GM23338 (cell line): ENCODE results near the gene CDKAL1.

Experiments
- CREB1 ChIP-seq: fragments of 250-450 bp; sonication (Bioruptor Pico); IDR thresholded peaks from 2 replicates; pipeline ENCODE4 v1.5.0; 2020; ENCODE audit warnings: low read depth, mild to moderate bottlenecking, moderate library complexity
- CTCF ChIP-seq, 2 experiments: fragments of 200-600 bp in 1 of 2; sonication (generic) in 1 of 2; conservative IDR thresholded peaks; 2 replicates each; pipeline versions ENCODE4 v1.5.1 to v1.6.1; 2016 to 2017; ENCODE audit warnings: antibody characterized with exemption in 2 of 2, low read depth in 2 of 2, mild to moderate bottlenecking in 2 of 2, moderate library complexity in 1 of 2
- EZH2 ChIP-seq: fragments of 200-600 bp; sonication (generic); IDR thresholded peaks from one replicate; pipeline ENCODE4 v1.8.0; 2017; ENCODE audit warnings: antibody characterized with exemption, mild to moderate bottlenecking, low read depth; ENCODE audit not compliant: unreplicated experiment
- EZH2phosphoT487 ChIP-seq: fragments of 200-600 bp; sonication (generic); IDR thresholded peaks from one replicate; pipeline ENCODE4 v1.8.1; 2018; ENCODE audit warnings: antibody characterized with exemption; ENCODE audit not compliant: unreplicated experiment
- JUNB ChIP-seq: IDR thresholded peaks from one replicate; pipeline ENCODE4 v1.6.1; 2016; ENCODE audit warnings: antibody characterized with exemption; ENCODE audit not compliant: unreplicated experiment
- POLR2AphosphoS5 ChIP-seq: IDR thresholded peaks from 2 replicates; pipeline ENCODE4 v1.6.1; 2016; ENCODE audit warnings: antibody characterized with exemption, low read depth
- REST ChIP-seq: IDR thresholded peaks from one replicate; pipeline ENCODE4 v1.6.1; 2018; ENCODE audit warnings: antibody characterized with exemption; ENCODE audit not compliant: unreplicated experiment
- ZNF114 ChIP-seq: fragments of 250-450 bp; sonication (Bioruptor Pico); IDR thresholded peaks from 2 replicates; pipeline ENCODE4 v1.5.0; 2020; ENCODE audit warnings: mild to moderate bottlenecking, moderate library complexity

- TF ChIP-seq CTCF (conservative IDR thresholded peaks at IDR 0.05; ENCODE audit: low read depth in 2 of 2): no peak
- TF ChIP-seq POLR2AphosphoS5: no peak
- no peak for TF ChIP-seq EZH2
- no peak for TF ChIP-seq ZNF114 (CRISPR knock-in tag)
- TF ChIP-seq CREB1 (CRISPR knock-in tag): no peak
- TF ChIP-seq JUNB: no peak
- no peak for TF ChIP-seq EZH2phosphoT487
- no peak for TF ChIP-seq REST
These were observed 516.7 kb downstream of the CDKAL1 start for GRCh38 chr6:21050935-21051334.
